Measurements from ENCODE around the gene LARGE2. TPM values are rescaled to one million over a fixed set of nuclear protein-coding genes. Genes with fewer than 3 reads are reported as not detected.

The LARGE2 gene
- total RNA-seq, 1 experiment from 2014 or later: 108 TPM

DNA sequence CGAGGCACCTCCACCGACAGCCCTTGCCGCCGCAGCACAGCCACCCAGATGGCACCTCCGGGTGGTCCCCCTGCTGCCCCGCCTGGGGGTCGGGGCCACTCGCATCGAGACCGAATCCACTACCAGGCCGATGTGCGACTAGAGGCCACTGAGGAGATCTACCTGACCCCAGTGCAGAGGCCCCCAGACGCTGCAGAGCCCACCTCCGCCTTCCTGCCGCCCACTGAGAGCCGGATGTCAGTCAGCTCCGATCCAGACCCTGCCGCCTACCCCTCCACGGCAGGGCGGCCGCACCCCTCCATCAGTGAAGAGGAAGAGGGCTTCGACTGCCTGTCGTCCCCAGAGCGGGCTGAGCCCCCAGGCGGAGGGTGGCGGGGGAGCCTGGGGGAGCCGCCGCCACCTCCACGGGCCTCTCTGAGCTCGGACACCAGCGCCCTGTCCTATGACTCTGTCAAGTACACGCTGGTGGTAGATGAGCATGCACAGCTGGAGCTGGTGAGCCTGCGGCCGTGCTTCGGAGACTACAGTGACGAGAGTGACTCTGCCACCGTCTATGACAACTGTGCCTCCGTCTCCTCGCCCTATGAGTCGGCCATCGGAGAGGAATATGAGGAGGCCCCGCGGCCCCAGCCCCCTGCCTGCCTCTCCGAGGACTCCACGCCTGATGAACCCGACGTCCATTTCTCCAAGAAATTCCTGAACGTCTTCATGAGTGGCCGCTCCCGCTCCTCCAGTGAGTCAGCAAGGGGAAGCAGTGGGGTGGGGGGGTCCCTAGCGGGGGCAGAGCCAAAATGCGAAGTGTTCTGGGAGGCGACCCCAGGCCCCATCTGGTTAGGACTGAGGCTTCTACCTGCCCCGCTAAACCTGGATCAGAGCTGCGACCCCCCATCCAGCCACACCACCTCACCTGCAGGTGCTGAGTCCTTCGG is 19.7 kb upstream of the LARGE2 start:
- Histone ChIP-seq H3K18ac (ENCODE audit: insufficient read length, low read depth, low read length) (no peak overlapping the region), H3K9ac (ENCODE audit: extremely low read depth, insufficient read length, low read length) (no peak overlapping the region), H2BK15ac (ENCODE audit: low read depth, low read length) (no peak overlapping the region), H3K27me3 (ENCODE audit: insufficient read depth, low read length) (no peaks in the 10 kb centered on the region; the same call in 1 of the 2 replicates), H3K4me1 (ENCODE audit: insufficient read depth, low read length) (no peaks in the 10 kb centered on the region), H2AK5ac (ENCODE audit: insufficient read length, low read length) (no peak overlapping the region), H2BK20ac (ENCODE audit: low read depth, low read length, poor library complexity, severe bottlenecking) (no peak overlapping the region), H3K14ac (ENCODE audit: insufficient read depth, low read length) (no peak overlapping the region), H3K9me3 (ENCODE audit: control insufficient read depth, low read depth, low read length) (no peaks in the 10 kb centered on the region), H3K79me1 (ENCODE audit: insufficient read depth, low read depth, low read length, poor library complexity, severe bottlenecking) (no peaks in the 10 kb centered on the region), H3K56ac (ENCODE audit: insufficient read length, low read depth, low read length) (no peak overlapping the region), H3K4me2 (ENCODE audit: insufficient read depth, insufficient read length, low read length) (no peak overlapping the region), H2BK12ac (ENCODE audit: insufficient read length, low read depth, low read length) (no peak overlapping the region), H3T11ph (ENCODE audit: low read length) (no peak overlapping the region), H4K8ac (replicated peaks; ENCODE audit: insufficient read length, low read depth, low read length) (no peak overlapping the region), H4K5ac (ENCODE audit: insufficient read length, low read depth, low read length) (no peak overlapping the region), H4K91ac (ENCODE audit: insufficient read length, low read depth, low read length) (no peak overlapping the region), H4K20me1 (ENCODE audit: control insufficient read depth, insufficient read depth, insufficient read length) (no peaks in the 10 kb centered on the region), H3K23me2 (ENCODE audit: insufficient read length, low read depth, low read length, poor library complexity, severe bottlenecking) (peaks cover 10% of the 10 kb centered on the region), H2BK5ac (ENCODE audit: insufficient read length, low read length) (no peak overlapping the region), H2BK120ac (ENCODE audit: low read depth, low read length, poor library complexity, severe bottlenecking) (no peak overlapping the region), H2AFZ (ENCODE audit: low read length) (no peak overlapping the region), H3K4ac (ENCODE audit: low read depth, low read length) (no peak overlapping the region), H3K27ac (ENCODE audit: insufficient read length, low read depth, low read length) (no peak overlapping the region), H3K79me2 (ENCODE audit: insufficient read depth, low read length) (no peaks in the 10 kb centered on the region), H3K23ac (ENCODE audit: insufficient read length, low read depth, low read length) (no peak overlapping the region)
- H3K36me3 Mint-ChIP-seq (ENCODE audit: insufficient read depth in 1 of 3, low read depth in 3 of 3): peaks cover 10 to 36% (median 19%) of the 10 kb centered on the region in 3 experiments
- peaks cover 11 to 18% of the 10 kb centered on the region in 2 experiments for H3K4me1 Mint-ChIP-seq
- no peaks in the 10 kb centered on the region for H3K9me3 Mint-ChIP-seq
- H3K27me3 Mint-ChIP-seq (ENCODE audit: low read depth): peaks cover 6% of the 10 kb centered on the region
- H3K4me3 Mint-ChIP-seq: no peak overlapping the region
- TF ChIP-seq, protein P1, sequence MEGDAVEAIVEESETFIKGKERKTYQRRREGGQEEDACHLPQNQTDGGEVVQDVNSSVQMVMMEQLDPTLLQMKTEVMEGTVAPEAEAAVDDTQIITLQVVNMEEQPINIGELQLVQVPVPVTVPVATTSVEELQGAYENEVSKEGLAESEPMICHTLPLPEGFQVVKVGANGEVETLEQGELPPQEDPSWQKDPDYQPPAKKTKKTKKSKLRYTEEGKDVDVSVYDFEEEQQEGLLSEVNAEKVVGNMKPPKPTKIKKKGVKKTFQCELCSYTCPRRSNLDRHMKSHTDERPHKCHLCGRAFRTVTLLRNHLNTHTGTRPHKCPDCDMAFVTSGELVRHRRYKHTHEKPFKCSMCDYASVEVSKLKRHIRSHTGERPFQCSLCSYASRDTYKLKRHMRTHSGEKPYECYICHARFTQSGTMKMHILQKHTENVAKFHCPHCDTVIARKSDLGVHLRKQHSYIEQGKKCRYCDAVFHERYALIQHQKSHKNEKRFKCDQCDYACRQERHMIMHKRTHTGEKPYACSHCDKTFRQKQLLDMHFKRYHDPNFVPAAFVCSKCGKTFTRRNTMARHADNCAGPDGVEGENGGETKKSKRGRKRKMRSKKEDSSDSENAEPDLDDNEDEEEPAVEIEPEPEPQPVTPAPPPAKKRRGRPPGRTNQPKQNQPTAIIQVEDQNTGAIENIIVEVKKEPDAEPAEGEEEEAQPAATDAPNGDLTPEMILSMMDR (conservative IDR thresholded peaks at IDR 0.05): no peak
- no peak for DNase-seq
- H3K27ac Mint-ChIP-seq: no peak overlapping the region; a peak in 1 of 7 replicates
- WGBS (ENCODE audit: extremely low coverage, insufficient read length, low lambda C conversion rate): no CpG with 5 or more reads among the region's 56 CpGs
